HAP-1 (cell line): ENCODE results near the gene MED15.

Source experiments
- DNase-seq, 2 experiments: peaks; one replicate each; pipeline ENCODE4 v3.0.0-alpha.2; 2016 to 2020; ENCODE audit warnings: low spot score in 2 of 2
- H3K27me3 ChIP-seq: fragments of 250-450 bp; sonication (Bioruptor Pico); 2 replicates; pipeline ENCODE4 v1.5.1; 2020; ENCODE audit warnings: low read depth, mild to moderate bottlenecking, moderate library complexity
- H3K36me3 ChIP-seq: fragments of 250-450 bp; sonication (Bioruptor Pico); replicated peaks from 2 replicates; pipeline ENCODE4 v1.5.1; 2020; ENCODE audit warnings: mild to moderate bottlenecking
- H3K4me1 ChIP-seq: fragments of 250-450 bp; sonication (Bioruptor Pico); 2 replicates; pipeline ENCODE4 v1.5.1; 2020; ENCODE audit warnings: mild to moderate bottlenecking
- H3K4me3 ChIP-seq: fragments of 250-450 bp; sonication (Bioruptor Pico); 2 replicates; pipeline ENCODE4 v1.5.1; 2020; ENCODE audit warnings: mild to moderate bottlenecking, moderate library complexity
- H3K9me3 ChIP-seq: fragments of 250-450 bp; sonication (Bioruptor Pico); 2 replicates; pipeline ENCODE4 v1.5.1; 2020; ENCODE audit warnings: mild to moderate bottlenecking, moderate library complexity
- in situ Hi-C: fragments of 300-500 bp; cut with MboI; formaldehyde crosslinking; loops from 3 replicates; pipeline ENCODE4 v1.14.3; 2020; ENCODE audit warnings: low sequenced_read_pairs, inconsistent platforms, mixed read lengths

MED15 gene

GRCh38 chr22:20551805-20552442 is 44.5 kb downstream of the MED15 start:
- in situ Hi-C loops: no loop called here
- Histone ChIP-seq H3K9me3 (no peaks in the 10 kb centered on the region), H3K27me3 (no peaks in the 10 kb centered on the region), H3K4me3 (no peak overlapping the region), H3K4me1 (no peaks in the 10 kb centered on the region), H3K36me3 (peaks cover 49% of the 10 kb centered on the region)
- no peak for DNase-seq

GRCh38 chr22:20552443-20553401 is 45.3 kb downstream of the MED15 start:
- Histone ChIP-seq H3K27me3 (no peaks in the 10 kb centered on the region), H3K4me1 (no peaks in the 10 kb centered on the region), H3K4me3 (no peak overlapping the region), H3K36me3 (peaks cover 52% of the 10 kb centered on the region), H3K9me3 (no peaks in the 10 kb centered on the region)
- in situ Hi-C loops: no loop called here
- no peak for DNase-seq

- H3K4me3 ChIP-seq: no peak overlapping the region
- DNase-seq: no peak
- H3K4me1 ChIP-seq: no peaks in the 10 kb centered on the region
- in situ Hi-C loops: no loop called here
- H3K36me3 ChIP-seq: peaks cover 64% of the 10 kb centered on the region
- no peaks in the 10 kb centered on the region for H3K27me3 ChIP-seq
- H3K9me3 ChIP-seq: no peaks in the 10 kb centered on the region
These were observed 46.7 kb downstream of the MED15 start for GRCh38 chr22:20553947-20554741.

DNA sequence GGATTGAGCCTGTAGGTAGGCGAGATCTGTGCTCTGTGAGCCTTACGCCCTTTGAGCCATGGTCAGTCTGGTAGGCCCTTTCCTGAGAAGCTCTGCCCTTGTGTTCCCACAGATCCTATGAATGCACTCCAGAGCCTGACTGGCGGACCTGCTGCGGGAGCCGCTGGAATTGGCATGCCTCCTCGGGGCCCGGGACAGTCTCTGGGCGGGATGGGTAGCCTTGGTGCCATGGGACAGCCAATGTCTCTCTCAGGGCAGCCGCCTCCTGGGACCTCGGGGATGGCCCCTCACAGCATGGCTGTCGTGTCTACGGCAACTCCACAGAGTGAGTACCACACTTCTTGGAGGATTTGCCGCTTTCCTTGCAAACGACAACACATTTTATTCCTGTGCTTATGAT is 47.4 kb downstream of the MED15 start:
- Histone ChIP-seq H3K36me3 (peaks cover 69% of the 10 kb centered on the region), H3K4me1 (no peaks in the 10 kb centered on the region), H3K27me3 (no peaks in the 10 kb centered on the region), H3K9me3 (no peaks in the 10 kb centered on the region), H3K4me3 (no peak overlapping the region)
- no peak for DNase-seq
- in situ Hi-C loops: no loop called here

DNA sequence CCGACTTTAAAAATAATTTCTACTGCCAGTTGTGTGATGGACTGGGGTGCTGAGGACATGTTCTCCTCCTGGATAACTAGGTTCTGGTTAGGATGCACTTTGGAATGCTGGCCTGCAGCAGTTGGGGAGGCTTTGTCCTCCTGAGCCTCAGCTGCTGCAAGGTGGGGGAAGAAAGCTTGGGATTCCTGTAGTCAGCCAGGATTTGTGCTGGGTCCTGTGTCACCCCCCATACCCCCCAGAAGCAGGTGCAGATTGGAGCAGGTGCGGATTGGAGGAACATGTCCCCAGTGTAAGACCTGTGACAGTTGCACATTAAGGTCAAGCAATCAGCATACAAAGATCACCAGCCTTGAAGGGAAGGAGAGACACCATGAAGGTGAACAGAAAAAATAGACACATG is 51.1 kb downstream of the MED15 start:
- DNase-seq: no peak
- Histone ChIP-seq H3K36me3 (peaks cover 53% of the 10 kb centered on the region), H3K4me3 (no peak overlapping the region), H3K4me1 (peaks cover 5% of the 10 kb centered on the region; the same call in 1 of the 2 replicates), H3K9me3 (no peaks in the 10 kb centered on the region), H3K27me3 (no peaks in the 10 kb centered on the region)
- in situ Hi-C loops: no loop called here

- no peak for DNase-seq
- no peaks in the 10 kb centered on the region for H3K9me3 ChIP-seq
- peaks cover 46% of the 10 kb centered on the region for H3K36me3 ChIP-seq
- no peaks in the 10 kb centered on the region for H3K27me3 ChIP-seq
- H3K4me3 ChIP-seq: no peak overlapping the region
- in situ Hi-C loops: no loop called here
- H3K4me1 ChIP-seq: peaks cover 11% of the 10 kb centered on the region
These were observed 51.9 kb downstream of the MED15 start for GRCh38 chr22:20559174-20559760.

GRCh38 chr22:20560716-20561115 is 53.3 kb downstream of the MED15 start:
- in situ Hi-C loops: no loop called here
- Histone ChIP-seq H3K27me3 (no peaks in the 10 kb centered on the region), H3K9me3 (no peaks in the 10 kb centered on the region), H3K4me1 (peaks cover 11% of the 10 kb centered on the region), H3K4me3 (no peak overlapping the region), H3K36me3 (peaks cover 55% of the 10 kb centered on the region)
- DNase-seq: no peak

DNA sequence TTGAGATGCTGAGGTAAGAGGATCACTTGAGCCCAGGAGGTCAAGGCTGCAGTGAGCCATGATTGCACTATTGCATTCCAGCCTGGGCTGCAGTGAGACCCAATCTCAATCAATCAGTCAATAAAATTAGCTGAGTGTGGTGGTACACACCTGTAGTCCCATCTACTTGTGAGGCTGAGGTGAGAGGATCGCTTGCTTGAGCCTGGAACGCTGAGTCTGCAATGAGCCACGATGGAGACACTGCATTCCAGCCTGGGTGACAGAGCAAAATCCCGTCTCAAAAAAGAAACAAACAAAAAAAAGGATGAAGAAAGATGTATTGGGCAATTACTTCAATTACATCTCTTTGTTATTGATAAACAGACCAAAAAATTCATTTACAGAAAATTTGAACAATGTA is 54.5 kb downstream of the MED15 start:
- Histone ChIP-seq H3K4me3 (no peak overlapping the region), H3K36me3 (peaks cover 53% of the 10 kb centered on the region), H3K9me3 (no peaks in the 10 kb centered on the region), H3K27me3 (no peaks in the 10 kb centered on the region), H3K4me1 (peaks cover 11% of the 10 kb centered on the region)
- no peak for DNase-seq
- in situ Hi-C loops: no loop called here

DNA sequence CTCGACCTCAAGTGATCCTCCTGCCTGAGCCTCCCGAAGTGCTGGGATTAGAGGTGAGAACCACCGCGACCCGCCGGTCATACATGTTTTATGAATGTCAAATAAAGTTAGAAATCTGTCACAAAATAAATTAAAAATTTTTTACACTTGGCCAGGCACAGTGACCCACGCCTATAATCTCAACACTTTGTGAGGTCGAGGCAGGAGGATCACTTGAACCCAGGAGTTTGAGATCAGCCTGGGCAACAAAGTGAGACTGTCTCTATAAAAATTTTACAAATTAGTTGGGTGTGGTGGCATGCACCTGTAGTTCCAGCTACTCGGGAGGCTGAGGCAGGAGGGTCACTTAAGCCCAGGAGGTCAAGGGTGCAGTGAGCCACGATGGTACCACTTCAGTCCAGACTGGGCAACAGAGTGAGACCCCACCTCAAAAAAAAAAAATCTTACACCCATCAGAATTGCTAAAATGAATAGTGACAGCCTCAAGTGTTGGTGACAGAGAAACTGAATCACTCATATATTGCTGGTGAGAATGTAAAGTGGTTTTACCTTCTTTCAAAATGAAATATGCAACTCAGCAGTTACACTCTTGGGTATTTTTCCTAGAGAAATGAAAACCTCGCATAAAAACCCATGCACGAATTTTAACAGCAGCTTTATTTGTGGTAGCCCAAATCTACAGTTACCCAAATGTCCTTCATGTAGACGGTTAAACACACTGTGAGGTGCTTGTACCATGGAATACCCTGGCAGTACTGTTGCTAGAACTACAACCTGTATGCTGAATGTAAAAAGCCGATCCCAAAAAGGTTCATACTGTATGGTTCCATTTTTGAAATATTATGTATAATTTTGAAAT is 55.4 kb downstream of the MED15 start:
- H3K9me3 ChIP-seq: no peaks in the 10 kb centered on the region
- in situ Hi-C loops: no loop called here
- peaks cover 11% of the 10 kb centered on the region for H3K4me1 ChIP-seq
- peaks cover 60% of the 10 kb centered on the region for H3K36me3 ChIP-seq
- no peak overlapping the region for H3K4me3 ChIP-seq
- no peak for DNase-seq
- H3K27me3 ChIP-seq: no peaks in the 10 kb centered on the region

DNA sequence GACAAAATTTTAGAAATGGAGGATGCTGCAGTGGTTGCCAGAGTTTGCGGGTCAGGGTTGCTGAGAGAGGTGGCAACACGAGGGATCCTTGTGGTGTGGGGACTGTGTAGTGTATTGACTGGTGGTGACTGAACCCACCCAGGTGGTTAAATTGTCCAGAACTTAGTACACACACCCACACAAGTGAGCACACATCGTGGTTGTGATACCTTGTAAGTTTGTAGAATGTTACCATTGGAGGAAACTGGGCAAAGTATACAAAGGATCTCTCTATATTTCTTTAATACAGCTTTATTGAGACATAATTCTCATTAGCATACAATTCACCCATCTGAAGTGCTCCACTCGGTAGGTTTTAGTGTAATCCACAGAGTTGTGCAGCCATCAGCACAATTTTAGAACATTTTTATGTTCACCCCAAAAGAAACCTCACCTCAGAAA is 56.1 kb downstream of the MED15 start:
- Histone ChIP-seq H3K4me3 (no peak overlapping the region), H3K4me1 (peaks cover 11% of the 10 kb centered on the region), H3K9me3 (no peaks in the 10 kb centered on the region), H3K36me3 (peaks cover 61% of the 10 kb centered on the region), H3K27me3 (no peaks in the 10 kb centered on the region)
- in situ Hi-C loops: no loop called here
- no peak for DNase-seq

GRCh38 chr22:20563941-20564371 is 56.5 kb downstream of the MED15 start:
- Histone ChIP-seq H3K4me1 (peaks cover 11% of the 10 kb centered on the region), H3K36me3 (peaks cover 61% of the 10 kb centered on the region), H3K27me3 (no peaks in the 10 kb centered on the region), H3K4me3 (no peak overlapping the region), H3K9me3 (no peaks in the 10 kb centered on the region)
- DNase-seq: peak; percentile 29 to 54
- in situ Hi-C loops: no loop called here

DNA sequence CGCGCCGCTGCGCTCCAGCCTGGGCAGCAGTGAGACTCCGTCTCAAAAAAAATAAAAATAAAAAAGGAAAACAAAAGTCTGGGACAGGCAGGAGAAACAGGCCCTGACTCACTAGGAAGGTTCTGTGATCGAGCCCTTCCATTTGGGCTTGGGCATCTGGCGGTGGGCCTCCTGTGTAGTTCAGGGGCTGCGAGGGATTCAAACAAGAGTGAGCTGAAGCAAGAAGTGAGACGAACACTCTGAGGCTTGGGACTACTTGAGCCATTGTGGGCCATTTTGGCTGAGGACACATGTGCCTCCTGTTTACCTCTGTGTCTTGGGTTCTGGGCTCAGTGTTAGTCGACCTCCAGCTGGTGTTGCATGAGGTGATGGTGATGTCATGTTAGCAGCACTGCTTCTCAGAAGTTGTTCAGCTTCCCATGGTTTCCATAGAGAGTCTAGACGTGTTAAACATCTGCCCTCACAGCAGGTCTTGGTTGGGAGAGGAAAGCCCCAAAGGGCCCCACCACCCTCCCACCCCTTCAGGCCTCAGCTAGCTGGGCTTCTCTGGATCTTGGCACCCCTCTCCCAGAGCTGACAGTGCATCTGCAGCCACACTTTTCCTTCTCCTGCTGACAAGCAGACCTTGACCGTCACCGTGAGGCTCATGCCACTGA is 57.8 kb downstream of the MED15 start:
- H3K4me3 ChIP-seq: no peak overlapping the region
- H3K36me3 ChIP-seq: peaks cover 65% of the 10 kb centered on the region
- in situ Hi-C loops: no loop called here

More for the DNA sequence above, 57.8 kb downstream of the MED15 start:
- Histone ChIP-seq H3K4me1 (peaks cover 11% of the 10 kb centered on the region), H3K27me3 (no peaks in the 10 kb centered on the region), H3K9me3 (no peaks in the 10 kb centered on the region)
- DNase-seq: no peak
